Frontal cortex (tissue), 4 donors: ENCODE data around the gene RFLNA. TPM values are rescaled to one million over a fixed set of nuclear protein-coding genes. Genes with fewer than 3 reads are reported as not detected.

ENCODE experiments used
- DNase-seq, 2 donors: peaks; one replicate each; pipeline ENCODE4 v3.0.0; 2012; ENCODE audit warnings: low spot score in 2 of 2
- FAIRE-seq: peaks from 2 replicates; lab custom pipeline; 2012; peaks lifted over from hg19 to GRCh38; lab: Jason Lieb, UNC
- total RNA-seq: library from RNA; depleted of rRNA; stranded (reverse); fragments of >200 nt; gene quantifications from one replicate; pipeline ENCODE4 v1.2.3, GENCODE V29; 2014
- donor health status: control.
- donor health status: control.
- donor health status: control.

RFLNA gene, protein sequence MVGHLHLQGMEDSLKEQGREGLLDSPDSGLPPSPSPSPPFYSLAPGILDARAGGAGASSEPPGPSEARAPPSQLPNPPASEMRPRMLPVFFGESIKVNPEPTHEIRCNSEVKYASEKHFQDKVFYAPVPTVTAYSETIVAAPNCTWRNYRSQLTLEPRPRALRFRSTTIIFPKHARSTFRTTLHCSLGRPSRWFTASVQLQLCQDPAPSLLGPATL
- 7.7 TPM for total RNA-seq

- peak in 1 of 2 donors; percentile 52 for DNase-seq
These were observed at the start of gene RFLNA for GRCh38 chr12:124294780-124295341. TSS of gene RFLNA (plus strand) at chr12:124295093. CDS start at chr12:124295430, 337 bp downstream.

DNA sequence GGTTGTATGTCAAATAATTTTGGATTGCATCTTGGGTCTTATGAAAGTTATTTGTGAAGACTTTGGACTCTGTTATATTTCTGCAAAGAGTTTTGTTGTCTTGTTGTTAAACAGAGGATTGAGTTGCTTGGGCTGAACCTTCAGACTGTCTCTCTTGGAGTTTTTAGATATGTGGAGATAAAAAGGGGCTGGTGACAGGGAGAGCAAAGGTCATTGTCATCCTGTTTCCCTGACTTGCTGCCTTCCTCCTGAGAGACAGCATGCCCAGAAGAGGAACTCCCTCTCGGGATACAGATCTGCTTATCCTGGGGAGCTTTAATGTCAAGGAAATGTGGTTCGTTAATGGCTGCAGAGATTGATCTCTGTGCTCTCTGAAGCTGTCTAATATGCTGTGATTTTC is 47.6 kb upstream of the RFLNA start:
- FAIRE-seq (no peak), DNase-seq (no peak)

More at GRCh38 chr12:124294780-124295341, at the start of gene RFLNA:
- FAIRE-seq, result no peak

GRCh38 chr12:124248941-124249825 is 45.7 kb upstream of the RFLNA start:
- no peak for DNase-seq
- FAIRE-seq, result no peak

GRCh38 chr12:124251186-124251585 is 43.7 kb upstream of the RFLNA start:
- DNase-seq (no peak), FAIRE-seq (no peak)

- DNase-seq, result no peak
- no peak for FAIRE-seq
These were observed 41.9 kb upstream of the RFLNA start for GRCh38 chr12:124252964-124253363.

DNA sequence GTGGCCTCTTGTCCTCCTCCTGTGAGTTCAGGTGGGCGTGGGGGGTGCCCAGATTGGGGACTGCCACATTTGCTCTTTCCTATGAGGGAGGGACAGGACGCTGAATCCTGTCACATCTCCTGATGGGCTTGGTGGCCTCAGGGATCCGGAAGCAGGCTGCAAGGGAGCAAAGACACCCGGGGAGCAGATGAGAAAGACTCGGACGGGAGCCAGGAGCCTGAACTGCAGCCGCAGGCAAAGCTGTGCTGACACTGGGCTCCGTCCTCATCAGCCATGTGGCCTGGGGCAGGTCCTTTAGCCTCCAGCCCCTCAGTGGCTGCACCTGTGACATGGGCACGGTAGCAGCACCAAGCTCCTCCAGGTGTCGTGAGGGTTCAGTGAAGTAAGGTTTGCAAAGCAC is 40.8 kb upstream of the RFLNA start:
- FAIRE-seq, result no peak
- no peak for DNase-seq

DNA sequence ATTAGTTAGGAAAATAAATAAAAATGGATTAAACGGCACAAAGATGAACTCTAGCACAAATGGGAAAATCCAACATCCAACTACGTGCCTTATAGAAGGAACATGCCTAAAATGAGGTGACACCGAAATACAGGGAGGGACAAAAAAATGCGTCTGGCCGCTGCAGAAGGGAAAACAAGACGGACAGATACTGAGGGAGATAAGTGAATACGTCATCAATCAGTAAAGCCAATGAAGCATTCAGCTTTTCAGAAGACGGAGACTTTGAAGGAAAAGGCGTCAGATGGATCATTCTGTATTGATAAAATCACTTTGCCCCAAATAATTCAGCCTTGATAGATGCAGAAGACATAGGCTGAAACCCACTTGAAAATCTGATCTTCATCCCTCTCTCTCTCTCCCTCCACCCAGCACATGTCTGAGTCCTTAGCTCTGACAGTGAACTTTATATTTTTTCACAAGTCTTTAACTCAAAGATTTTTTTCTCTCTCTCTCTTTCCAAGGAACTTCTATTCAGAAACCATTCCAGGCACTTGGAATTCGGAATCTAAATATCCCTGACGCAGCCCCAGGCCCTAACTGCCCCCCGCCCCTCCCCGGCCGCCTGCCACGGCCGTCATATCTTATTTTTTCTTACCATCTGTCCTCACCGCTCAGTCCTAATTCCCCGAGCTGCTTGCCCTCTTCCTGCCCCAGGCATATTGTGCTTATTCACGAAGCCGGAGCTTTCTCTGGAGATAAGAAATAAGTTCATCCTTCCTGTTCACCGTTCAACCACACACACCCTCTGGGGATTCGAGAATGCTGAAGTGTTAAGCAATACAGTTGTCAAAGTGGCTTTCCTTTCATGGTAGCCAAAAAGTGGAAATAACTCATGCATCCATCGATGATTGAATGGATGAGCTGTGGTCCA is 35.5 kb upstream of the RFLNA start:
- FAIRE-seq, result no peak

DNA sequence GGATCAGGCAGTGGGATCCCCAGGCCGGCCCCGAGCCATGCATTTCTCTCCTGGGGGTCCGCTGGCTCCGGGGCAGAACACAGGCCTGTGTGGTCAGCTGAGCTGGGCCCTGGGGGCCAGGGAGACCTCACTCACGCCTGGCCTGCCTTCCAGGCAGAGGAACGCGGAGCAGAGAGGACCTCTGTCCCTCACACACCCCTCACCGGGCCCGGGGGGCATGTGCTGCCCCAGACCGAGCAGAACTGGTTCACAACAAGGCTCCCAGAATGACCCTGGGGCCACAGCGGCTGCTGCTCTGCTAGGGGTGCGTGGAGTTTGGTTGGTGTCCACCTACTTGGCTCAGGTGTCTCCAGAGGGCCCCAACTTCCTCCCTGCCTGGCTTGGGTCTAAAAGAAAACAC is 33.0 kb upstream of the RFLNA start:
- no peak for DNase-seq
- no peak for FAIRE-seq

More for the DNA sequence above, 35.5 kb upstream of the RFLNA start:
- no peak for DNase-seq

DNA sequence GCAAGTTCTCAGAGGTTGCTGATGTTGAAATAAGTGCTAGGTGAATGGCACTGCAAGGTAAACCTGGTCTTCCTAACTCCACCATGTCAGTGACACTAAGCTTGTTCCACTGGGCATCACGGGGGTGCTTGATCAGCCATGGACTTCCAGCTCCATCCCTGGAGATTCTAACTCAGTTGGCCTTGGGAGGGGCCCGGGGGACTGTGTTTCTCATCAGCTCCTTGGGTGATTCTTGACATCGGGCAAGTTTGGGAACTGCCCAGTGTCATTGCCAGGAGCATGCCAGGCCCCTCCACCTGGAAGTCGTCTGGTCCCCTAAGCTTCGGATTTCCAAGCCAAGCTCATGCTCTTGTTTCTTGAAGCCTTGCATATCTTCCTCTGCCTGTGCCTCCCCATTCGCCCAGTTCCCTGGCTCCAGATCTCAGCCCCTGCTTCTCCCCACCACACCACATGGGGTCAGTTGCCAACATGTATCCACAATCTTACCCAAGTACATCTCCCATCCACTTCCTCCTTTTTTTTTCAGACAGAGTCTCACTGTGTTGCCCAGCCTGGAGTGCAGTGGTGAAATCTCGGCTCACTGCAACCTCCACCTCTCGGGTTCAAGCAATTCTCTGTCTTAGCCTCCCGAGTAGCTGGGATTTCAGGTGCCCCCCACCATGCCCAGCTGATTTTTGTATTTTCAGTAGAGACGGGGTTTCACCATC is 30.7 kb upstream of the RFLNA start:
- DNase-seq (no peak), FAIRE-seq (no peak)

DNA sequence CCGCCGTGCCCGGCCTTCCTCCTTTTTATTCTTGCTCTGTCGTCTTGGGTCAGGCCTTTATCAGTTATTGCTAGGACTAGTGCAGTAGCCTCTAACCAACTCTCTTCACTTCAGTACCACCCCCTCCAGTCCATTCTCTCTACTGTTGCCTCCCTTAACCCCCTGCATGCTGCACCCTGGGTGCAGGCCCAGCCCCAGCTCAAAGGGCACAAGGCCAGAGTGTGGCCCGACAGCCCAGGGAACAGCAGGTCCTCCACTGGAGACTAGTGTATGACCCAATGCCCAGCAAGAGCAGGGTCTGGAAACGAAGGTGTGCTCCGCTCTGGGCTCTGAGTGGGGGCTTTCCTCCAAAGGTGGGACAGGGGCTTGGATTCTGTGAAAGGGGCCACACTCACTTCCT is 30.0 kb upstream of the RFLNA start:
- no peak for FAIRE-seq
- no peak for DNase-seq

- FAIRE-seq, result no peak
These were observed 27.6 kb upstream of the RFLNA start for GRCh38 chr12:124267205-124267778.

GRCh38 chr12:124270671-124271070 is 24.2 kb upstream of the RFLNA start:
- no peak for DNase-seq
- no peak for FAIRE-seq

More at GRCh38 chr12:124267205-124267778, 27.6 kb upstream of the RFLNA start:
- no peak for DNase-seq

DNA sequence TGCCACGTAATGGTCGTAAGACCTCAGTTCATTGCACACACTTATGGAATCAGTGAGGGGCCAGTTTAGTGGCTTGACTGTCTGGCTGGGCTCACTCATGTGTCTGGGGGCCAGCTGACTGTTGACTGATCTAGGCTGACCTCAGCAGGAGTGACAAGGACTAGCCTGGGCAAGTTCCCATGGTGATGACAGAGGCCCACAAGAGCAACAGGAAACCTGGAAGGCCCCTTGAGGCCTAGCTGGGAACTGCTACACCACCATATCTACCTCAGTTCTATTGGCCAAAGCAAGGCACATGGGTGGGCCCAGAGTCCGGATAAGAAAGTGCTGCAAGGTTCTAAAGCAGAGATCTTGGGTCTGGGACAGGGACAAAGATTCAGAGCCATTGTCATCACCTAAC is 21.3 kb upstream of the RFLNA start:
- DNase-seq, result no peak
- no peak for FAIRE-seq

DNA sequence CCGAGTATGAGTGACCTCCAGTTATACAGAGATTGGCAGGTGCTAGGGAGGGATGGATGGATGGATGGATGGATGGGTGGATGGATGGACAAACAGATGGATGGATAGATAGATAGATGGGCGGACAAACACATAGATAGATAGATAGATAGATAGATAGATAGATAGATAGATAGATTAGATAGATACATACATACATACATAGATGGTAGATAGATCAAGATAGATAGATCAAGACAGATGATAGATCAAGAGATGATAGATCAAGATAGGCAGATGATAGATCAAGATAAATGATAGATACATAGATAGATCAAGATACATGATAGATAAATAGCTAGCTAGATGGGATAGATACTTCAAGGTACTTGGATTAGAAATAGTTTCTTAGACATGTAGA is 18.6 kb upstream of the RFLNA start:
- no peak for FAIRE-seq

GRCh38 chr12:124277394-124278241 is 17.3 kb upstream of the RFLNA start:
- FAIRE-seq, result no peak
- no peak for DNase-seq

More for the DNA sequence above, 18.6 kb upstream of the RFLNA start:
- no peak for DNase-seq

DNA sequence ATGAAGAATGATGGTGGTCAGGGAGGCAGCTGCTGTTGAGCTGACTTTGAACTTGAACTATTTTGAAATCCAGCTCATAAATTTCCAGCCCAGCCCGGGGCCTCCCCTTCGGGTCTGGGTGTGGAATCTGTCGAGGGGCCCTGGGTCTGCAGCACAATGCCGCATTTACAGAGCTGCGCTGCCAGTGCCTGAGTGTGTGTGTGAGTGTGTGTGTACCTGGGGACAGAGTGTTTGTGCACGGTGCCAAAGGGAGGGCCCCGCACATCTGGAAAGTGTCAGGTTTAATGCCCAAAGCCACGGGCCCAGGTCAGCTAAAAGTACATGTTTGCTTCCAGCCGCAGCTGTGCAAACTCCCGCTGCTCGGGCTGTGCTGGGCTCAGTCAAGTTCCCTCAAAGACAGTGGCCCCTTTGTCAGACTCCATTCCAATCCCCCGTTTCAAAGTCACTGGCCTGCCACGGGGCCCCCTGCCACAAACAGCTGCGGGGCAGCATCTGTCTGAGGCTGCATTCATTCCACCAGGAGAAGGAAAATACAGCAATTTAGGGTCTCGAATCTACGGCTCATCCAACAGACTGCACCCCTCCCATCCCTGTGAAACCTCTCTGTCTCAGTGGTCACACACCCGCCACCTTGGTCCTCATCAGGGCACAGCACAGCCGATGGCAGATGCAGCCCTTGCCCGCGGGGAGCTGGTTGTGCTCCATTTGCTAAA is 16.3 kb upstream of the RFLNA start:
- FAIRE-seq (no peak), DNase-seq (no peak)

DNA sequence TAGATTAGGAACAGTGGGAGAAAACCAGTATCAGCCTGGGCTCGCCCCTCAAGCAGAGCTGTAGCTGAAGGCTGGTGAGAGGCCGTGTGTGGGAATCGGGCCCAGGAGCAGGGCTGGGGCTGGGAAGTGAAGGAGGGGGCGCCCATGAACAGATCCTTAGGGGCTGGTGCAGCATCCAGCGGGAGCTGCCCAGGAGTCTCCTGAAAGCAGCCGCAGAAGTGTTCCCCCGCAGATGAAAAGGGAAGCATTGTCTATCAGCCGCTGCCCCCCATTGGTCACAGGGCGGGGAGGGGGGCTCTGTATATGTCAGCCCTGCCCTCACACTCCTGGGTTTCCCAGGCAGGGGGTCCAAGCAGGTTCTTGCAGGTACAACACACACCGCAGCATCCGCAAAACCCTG is 15.6 kb upstream of the RFLNA start:
- no peak for FAIRE-seq

More for the DNA sequence above, 15.6 kb upstream of the RFLNA start:
- DNase-seq, result no peak
